HL-60 (cell line): ENCODE results near the gene SOS2.

Experiments
- CTCF ChIP-seq: IDR thresholded peaks from one replicate; pipeline ENCODE4 v1.5.1; 2011; ENCODE audit warnings: low read length, control low read depth, inconsistent platforms; ENCODE audit not compliant: insufficient read depth
- GABPA ChIP-seq: IDR thresholded peaks from 2 replicates; pipeline ENCODE4 v1.6.1; 2012; ENCODE audit warnings: low read depth
- POLR2AphosphoS5 ChIP-seq: IDR thresholded peaks from 2 replicates; pipeline ENCODE4 v1.6.1; 2012; ENCODE audit warnings: low read depth
- REST ChIP-seq: IDR thresholded peaks from 2 replicates; pipeline ENCODE4 v1.6.1; 2012; ENCODE audit warnings: low read depth; ENCODE audit not compliant: insufficient replicate concordance
- SPI1 ChIP-seq: IDR thresholded peaks from 2 replicates; pipeline ENCODE4 v1.6.1; 2012; ENCODE audit warnings: low read depth, mild to moderate bottlenecking, borderline replicate concordance

DNA sequence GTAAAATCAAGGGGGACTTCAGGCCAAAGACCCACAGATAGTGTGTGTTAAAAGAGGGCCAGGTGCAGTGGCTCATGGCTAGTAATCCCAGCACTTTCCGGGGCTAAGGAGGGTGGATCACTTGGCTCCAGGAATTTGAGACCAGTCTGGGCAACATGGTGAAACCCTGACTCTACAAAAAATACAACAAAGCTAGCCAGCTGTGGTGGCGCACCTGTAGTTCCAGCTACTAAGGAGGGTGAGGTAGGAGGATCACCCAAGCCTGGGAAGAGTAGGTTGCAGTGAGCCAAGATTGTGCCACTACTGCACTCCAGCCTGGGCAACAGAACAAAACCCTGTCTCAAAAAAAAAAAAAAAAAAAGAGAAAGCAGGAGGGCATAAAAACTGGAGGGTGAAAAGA, 123.5 kb downstream of the SOS2 start:
- TF ChIP-seq POLR2AphosphoS5 = no peak
- TF ChIP-seq REST = no peak
- no peak for TF ChIP-seq CTCF
- TF ChIP-seq GABPA = no peak
- TF ChIP-seq SPI1 = no peak
